ENCODE results near the gene TRAF2. TPM values are rescaled to one million over a fixed set of nuclear protein-coding genes. Genes with fewer than 3 reads are reported as not detected.

TRAF2 gene
- total and polyA plus RNA-seq, 2 donors (not counting 3 experiments of a cell fraction or from before 2014, with no cell fraction given) = 10.9 to 23.1 TPM

- peak; percentile 48 for FAIRE-seq
- intact Hi-C loops (cut with micrococcal nuclease) = loop anchor here (1.0 to 5.0 kb wide), 4 partner anchors 18 to 96 kb away; partner anchors contain the start of genes C8G, EDF1, FBXW5 and TMEM141
Measured at GRCh38 chr9:136848393-136849037, 37.8 kb upstream of the TRAF2 start.

More at GRCh38 chr9:136848393-136849037, 37.8 kb upstream of the TRAF2 start:
- no peaks in the 10 kb centered on the region for H3K36me3 ChIP-seq (ENCODE audit: control insufficient read depth in 2 of 2, extremely low read depth in 1 of 2, insufficient read depth in 2 of 2, low read length in 2 of 2)
- no peak for DNase-seq (ENCODE audit: low read depth, low spot score)
- TF ChIP-seq EZH2 (IDR thresholded peaks at IDR 0.05; ENCODE audit: borderline replicate concordance, low read depth, low read length, severe bottlenecking) = no peak
- TF ChIP-seq JUN (IDR thresholded peaks at IDR 0.05; ENCODE audit: borderline replicate concordance, insufficient read depth, insufficient read length, low read depth) = no peak
- TF ChIP-seq, protein P1, sequence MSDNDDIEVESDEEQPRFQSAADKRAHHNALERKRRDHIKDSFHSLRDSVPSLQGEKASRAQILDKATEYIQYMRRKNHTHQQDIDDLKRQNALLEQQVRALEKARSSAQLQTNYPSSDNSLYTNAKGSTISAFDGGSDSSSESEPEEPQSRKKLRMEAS (IDR thresholded peaks at IDR 0.05; ENCODE audit: insufficient read depth, insufficient read length) = no peak
- no peak for TF ChIP-seq POLR2AphosphoS5 (IDR thresholded peaks at IDR 0.05; ENCODE audit: insufficient read depth, low read depth, low read length)
- no peak for TF ChIP-seq GATA2 (IDR thresholded peaks at IDR 0.05; ENCODE audit: insufficient read depth, insufficient read length, low read depth, low read length)
- TF ChIP-seq CTCF (IDR thresholded peaks at IDR 0.05; ENCODE audit: extremely low read depth in 1 of 2, insufficient read depth in 1 of 2, low read depth in 1 of 2, low read length in 2 of 2) = no peak
- no peak for TF ChIP-seq FOS (IDR thresholded peaks at IDR 0.05; ENCODE audit: borderline replicate concordance, insufficient read depth, low read length)
- TF ChIP-seq MYC (IDR thresholded peaks at IDR 0.05; ENCODE audit: low read depth, low read length) = no peak
- TF ChIP-seq POLR2A (IDR thresholded peaks at IDR 0.05; ENCODE audit: low read depth, low read length) = no peak
- peak overlapping the region; percentile 29 to 90 (median 45) for H3K4me3 ChIP-seq (replicated peaks in 1 of 3; ENCODE audit: insufficient read depth in 1 of 3, low read depth in 1 of 3, low read length in 3 of 3)
- peaks cover 10 to 28% of the 10 kb centered on the region in 2 experiments for H3K27me3 ChIP-seq (ENCODE audit: control insufficient read depth in 2 of 2, insufficient read depth in 2 of 2, low read length in 2 of 2)
- BruUV-seq (replicated peaks) = no TSS peak
- ChIA-PET CTCF (interaction anchor here (0.6 to 1.8 kb wide), 2 partner anchors 62 to 181 kb away, joined by 3 to 7 read pairs; no protein-coding TSS in a partner anchor), POLR2A (no interaction called here)
- H3K79me2 ChIP-seq (ENCODE audit: control insufficient read depth, insufficient read depth, low read length) = no peaks in the 10 kb centered on the region
- H3K27ac ChIP-seq (ENCODE audit: insufficient read depth, low read depth, low read length) = no peak overlapping the region
- peak overlapping the region; percentile 60 for H3K4me2 ChIP-seq (ENCODE audit: insufficient read depth, low read length)
- no peak overlapping the region for H3K9ac ChIP-seq (replicated peaks; ENCODE audit: extremely low read depth, insufficient read depth, low read length)
- no peaks in the 10 kb centered on the region for H3K9me3 ChIP-seq (replicated peaks; ENCODE audit: control insufficient read depth, insufficient read depth, low read length)
- peak overlapping the region; percentile 18 for H2AFZ ChIP-seq (ENCODE audit: low read depth, low read length)
- H4K20me1 ChIP-seq (replicated peaks; ENCODE audit: control insufficient read depth, extremely low read depth, insufficient read depth, low read length) = no peaks in the 10 kb centered on the region
- H3K9me1 ChIP-seq (replicated peaks; ENCODE audit: control insufficient read depth, extremely low read depth, insufficient read depth, low read length) = no peaks in the 10 kb centered on the region
- dilution Hi-C loops (cut with MboI; ENCODE audit: extremely low pct_ligation_motif_present, low sequenced_read_pairs) = no loop called here
- peaks cover 10% of the 10 kb centered on the region for H3K4me1 ChIP-seq (ENCODE audit: control insufficient read depth, extremely low read depth, insufficient read depth, low read length)
